Measurements from ENCODE around the gene PLK2.

PLK2 gene

GRCh38 chr5:58491216-58491892, 31.5 kb upstream of the PLK2 start, which contains the start of gene GAPT (continued):
- no peak for TF ChIP-seq TSHZ2 (CRISPR knock-in tag; IDR thresholded peaks at IDR 0.05)
- no peak for TF ChIP-seq ISL1 (CRISPR knock-in tag; IDR thresholded peaks at IDR 0.05)
- TF ChIP-seq TCF4 (CRISPR knock-in tag; IDR thresholded peaks at IDR 0.05; ENCODE audit: borderline replicate concordance): no peak
- TF ChIP-seq ZC3H10 (CRISPR knock-in tag; IDR thresholded peaks at IDR 0.05): no peak
- TF ChIP-seq, protein P1, sequence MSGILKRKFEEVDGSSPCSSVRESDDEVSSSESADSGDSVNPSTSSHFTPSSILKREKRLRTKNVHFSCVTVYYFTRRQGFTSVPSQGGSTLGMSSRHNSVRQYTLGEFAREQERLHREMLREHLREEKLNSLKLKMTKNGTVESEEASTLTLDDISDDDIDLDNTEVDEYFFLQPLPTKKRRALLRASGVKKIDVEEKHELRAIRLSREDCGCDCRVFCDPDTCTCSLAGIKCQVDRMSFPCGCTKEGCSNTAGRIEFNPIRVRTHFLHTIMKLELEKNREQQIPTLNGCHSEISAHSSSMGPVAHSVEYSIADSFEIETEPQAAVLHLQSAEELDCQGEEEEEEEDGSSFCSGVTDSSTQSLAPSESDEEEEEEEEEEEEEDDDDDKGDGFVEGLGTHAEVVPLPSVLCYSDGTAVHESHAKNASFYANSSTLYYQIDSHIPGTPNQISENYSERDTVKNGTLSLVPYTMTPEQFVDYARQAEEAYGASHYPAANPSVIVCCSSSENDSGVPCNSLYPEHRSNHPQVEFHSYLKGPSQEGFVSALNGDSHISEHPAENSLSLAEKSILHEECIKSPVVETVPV (CRISPR knock-in tag; IDR thresholded peaks at IDR 0.05): no peak
- no peak for TF ChIP-seq OSR1 (CRISPR knock-in tag; IDR thresholded peaks at IDR 0.05)

DNA sequence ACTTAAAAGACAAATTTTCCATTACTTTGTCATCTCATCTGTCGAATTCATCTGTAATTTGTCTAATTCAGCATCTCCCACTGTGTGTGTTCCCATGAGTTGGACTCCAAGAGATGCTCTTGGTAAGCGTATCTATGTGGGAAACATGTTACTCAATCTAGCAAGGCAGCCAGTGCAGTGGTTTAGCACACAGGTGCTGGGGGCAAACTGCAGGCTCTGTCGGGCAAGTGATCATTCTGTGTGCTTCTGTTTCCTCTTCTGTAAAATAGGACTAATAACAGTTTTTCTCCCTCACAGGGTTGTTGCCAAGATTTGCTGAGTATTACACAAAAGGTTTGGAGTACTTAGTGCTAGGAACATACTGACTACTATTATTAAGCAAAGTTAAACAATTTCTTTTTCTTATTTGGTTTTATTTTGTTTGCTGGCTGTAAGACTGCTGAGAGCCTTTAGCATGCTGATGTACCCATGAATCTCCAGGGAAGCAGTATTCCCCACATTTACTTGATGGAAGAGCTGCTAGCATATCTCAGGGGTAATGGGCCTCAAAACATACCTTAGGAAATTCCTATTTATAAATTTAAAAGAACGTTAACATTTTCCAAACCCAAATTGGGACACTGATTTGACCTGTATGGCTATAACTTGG, 30.6 kb upstream of the PLK2 start:
- ATAC-seq: no peak
- no peak for TF ChIP-seq ZNF8 (CRISPR knock-in tag; IDR thresholded peaks at IDR 0.05)
- no peak for TF ChIP-seq RARB (CRISPR knock-in tag; IDR thresholded peaks at IDR 0.05)
- no peak for TF ChIP-seq TCF4 (CRISPR knock-in tag; IDR thresholded peaks at IDR 0.05; ENCODE audit: borderline replicate concordance)
- TF ChIP-seq ZFP3 (CRISPR knock-in tag; IDR thresholded peaks at IDR 0.05): no peak
- TF ChIP-seq PPARA (CRISPR knock-in tag; IDR thresholded peaks at IDR 0.05; ENCODE audit: borderline replicate concordance): no peak
- TF ChIP-seq CREB5 (CRISPR knock-in tag; IDR thresholded peaks at IDR 0.05; ENCODE audit: low read depth): no peak
- TF ChIP-seq ZC3H10 (CRISPR knock-in tag; IDR thresholded peaks at IDR 0.05): no peak
- no peak for TF ChIP-seq PATZ1 (CRISPR knock-in tag; IDR thresholded peaks at IDR 0.05; ENCODE audit: borderline replicate concordance)
- no peak for TF ChIP-seq ZFP30 (CRISPR knock-in tag; IDR thresholded peaks at IDR 0.05)

GRCh38 chr5:58486290-58486689, 26.4 kb upstream of the PLK2 start:
- no peak for ATAC-seq
- no peak for TF ChIP-seq PATZ1 (CRISPR knock-in tag; IDR thresholded peaks at IDR 0.05; ENCODE audit: borderline replicate concordance)
- TF ChIP-seq, protein P2, sequence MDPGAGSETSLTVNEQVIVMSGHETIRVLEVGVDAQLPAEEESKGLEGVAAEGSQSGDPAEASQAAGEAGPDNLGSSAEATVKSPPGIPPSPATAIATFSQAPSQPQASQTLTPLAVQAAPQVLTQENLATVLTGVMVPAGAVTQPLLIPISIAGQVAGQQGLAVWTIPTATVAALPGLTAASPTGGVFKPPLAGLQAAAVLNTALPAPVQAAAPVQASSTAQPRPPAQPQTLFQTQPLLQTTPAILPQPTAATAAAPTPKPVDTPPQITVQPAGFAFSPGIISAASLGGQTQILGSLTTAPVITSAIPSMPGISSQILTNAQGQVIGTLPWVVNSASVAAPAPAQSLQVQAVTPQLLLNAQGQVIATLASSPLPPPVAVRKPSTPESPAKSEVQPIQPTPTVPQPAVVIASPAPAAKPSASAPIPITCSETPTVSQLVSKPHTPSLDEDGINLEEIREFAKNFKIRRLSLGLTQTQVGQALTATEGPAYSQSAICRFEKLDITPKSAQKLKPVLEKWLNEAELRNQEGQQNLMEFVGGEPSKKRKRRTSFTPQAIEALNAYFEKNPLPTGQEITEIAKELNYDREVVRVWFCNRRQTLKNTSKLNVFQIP (CRISPR knock-in tag; IDR thresholded peaks at IDR 0.05; ENCODE audit: borderline replicate concordance, low read depth): no peak
- TF ChIP-seq BACH2 (CRISPR knock-in tag; IDR thresholded peaks at IDR 0.05; ENCODE audit: borderline replicate concordance): no peak
- no peak for TF ChIP-seq PPARA (CRISPR knock-in tag; IDR thresholded peaks at IDR 0.05; ENCODE audit: borderline replicate concordance)
- TF ChIP-seq, protein P1 (CRISPR knock-in tag; IDR thresholded peaks at IDR 0.05): no peak
- TF ChIP-seq TSHZ2 (CRISPR knock-in tag; IDR thresholded peaks at IDR 0.05): no peak
- no peak for TF ChIP-seq ZC3H10 (CRISPR knock-in tag; IDR thresholded peaks at IDR 0.05)
- TF ChIP-seq ZFP30 (CRISPR knock-in tag; IDR thresholded peaks at IDR 0.05): no peak
- no peak for TF ChIP-seq TCF4 (CRISPR knock-in tag; IDR thresholded peaks at IDR 0.05; ENCODE audit: borderline replicate concordance)
- no peak for TF ChIP-seq OSR1 (CRISPR knock-in tag; IDR thresholded peaks at IDR 0.05)
- TF ChIP-seq GLIS3 (CRISPR knock-in tag; IDR thresholded peaks at IDR 0.05): no peak
- no peak for TF ChIP-seq ZNF565 (CRISPR knock-in tag; conservative IDR thresholded peaks at IDR 0.05; ENCODE audit: low read depth)
- no peak for TF ChIP-seq SNAI2 (CRISPR knock-in tag; IDR thresholded peaks at IDR 0.05)
- no peak for TF ChIP-seq ISL1 (CRISPR knock-in tag; IDR thresholded peaks at IDR 0.05)
- TF ChIP-seq ESRRG (CRISPR knock-in tag; IDR thresholded peaks at IDR 0.05): no peak
- no peak for TF ChIP-seq ZFP3 (CRISPR knock-in tag; IDR thresholded peaks at IDR 0.05)
